Hypothalamus (tissue), 51 donors: Measurements from ENCODE around the gene SPIN1.
A peak's percentile ranks its signal among the peaks of the same experiment; 100 is the strongest.

ENCODE experiments used
- DNase-seq, 51 donors: peaks; one replicate each; lab custom pipeline; 2025; lab: John Stamatoyannopoulos, UW

Gene SPIN1

DNA sequence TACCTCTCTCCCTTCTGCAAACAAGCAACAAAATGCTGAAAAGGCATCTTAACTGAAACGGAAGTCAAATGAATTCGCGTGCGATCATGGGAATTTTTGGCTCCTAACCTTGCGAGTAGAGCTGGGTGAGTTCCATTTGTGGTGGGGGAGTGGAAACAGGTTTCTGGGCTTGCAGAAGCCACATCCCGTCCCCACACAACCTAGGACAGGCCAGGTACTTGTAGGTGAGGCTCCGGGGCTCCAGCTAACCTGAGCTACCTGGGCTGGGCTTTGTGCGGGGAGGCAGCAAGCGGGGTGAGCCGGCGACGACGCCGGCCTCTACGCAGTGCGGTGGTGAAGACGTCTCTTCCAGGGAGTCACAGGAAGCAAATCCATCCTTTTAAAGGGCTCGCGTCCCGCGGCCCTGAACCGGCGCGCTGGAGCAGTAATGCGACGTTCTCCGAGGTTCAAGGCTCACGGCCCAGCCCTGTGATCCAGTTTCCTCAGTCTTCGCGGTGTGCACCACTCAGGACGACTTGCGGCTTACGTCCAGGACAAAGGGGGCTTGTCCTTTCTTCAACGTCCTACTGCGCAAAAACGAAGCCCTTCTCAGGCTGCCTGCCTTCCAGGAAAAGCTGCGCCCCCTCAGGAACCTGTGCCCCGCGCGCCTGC is 567 bp upstream of the SPIN1 start:
- peak in 39 of 51 donors; percentile 7 to 83 (median 39) for DNase-seq

DNA sequence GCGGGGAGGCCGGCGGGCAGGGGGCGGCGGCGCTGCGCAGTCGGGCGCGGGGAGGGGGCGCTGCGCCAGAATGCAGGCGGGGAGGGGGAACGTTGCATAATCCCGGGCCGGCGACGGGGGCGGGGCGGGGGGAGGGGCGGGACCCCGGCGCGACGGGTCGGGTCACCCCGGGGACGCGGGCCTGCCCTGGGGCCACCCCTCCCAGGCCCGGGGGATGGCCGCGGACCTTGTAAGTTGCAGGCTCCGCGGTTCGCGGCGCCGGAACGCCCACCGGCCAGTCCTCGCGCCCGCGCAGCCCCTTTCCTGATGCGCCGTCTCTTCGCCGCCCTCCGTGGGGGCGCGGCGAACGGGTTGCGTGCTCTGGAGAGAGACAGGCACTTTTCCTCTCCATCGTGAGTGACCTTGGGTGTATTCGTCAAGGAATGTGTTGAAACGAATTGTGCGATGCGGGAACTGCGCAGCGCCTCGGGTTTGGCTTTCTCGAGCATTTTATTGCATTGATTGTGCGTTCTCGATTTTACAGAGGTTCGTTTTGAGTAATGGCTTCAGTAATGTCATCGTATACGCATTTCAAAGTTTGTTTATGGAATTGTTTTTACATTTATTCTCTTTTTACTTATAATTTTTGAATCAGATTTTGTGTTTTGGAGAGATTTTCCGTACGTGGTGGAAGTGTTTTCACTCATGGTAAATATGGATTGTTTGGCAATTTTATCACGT is 802 bp downstream of the SPIN1 start:
- DNase-seq, result peak in 43 of 51 donors; percentile 8 to 84 (median 56)

DNA sequence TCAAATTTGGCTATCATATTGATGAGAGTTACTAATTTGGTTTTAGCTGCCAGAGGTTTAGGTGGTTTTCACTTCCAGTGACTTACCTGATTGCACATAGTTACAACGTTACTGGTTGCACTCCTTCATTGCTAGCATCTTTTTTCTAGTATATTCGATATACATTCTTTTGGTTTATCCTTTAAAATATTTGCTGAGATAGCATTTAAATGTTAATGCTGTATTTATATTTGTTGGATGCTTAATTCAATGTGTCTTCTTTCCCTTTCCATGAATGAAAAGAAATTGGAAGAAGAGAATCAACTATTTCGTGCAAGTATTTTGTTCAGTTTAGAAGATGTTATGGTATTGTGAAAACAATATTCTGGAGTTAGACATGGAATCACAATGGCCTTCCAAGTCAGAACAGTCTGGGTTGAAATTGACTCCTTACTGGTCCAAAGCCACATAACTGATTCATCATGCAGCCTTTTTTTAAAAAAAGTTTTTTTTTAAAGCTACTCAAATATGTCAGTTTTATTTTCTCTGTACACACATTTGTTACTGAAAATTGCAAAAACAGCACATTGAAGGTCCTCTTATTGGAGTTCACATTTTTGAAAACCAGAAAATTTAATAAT is 2.2 kb downstream of the SPIN1 start:
- no peak for DNase-seq

DNA sequence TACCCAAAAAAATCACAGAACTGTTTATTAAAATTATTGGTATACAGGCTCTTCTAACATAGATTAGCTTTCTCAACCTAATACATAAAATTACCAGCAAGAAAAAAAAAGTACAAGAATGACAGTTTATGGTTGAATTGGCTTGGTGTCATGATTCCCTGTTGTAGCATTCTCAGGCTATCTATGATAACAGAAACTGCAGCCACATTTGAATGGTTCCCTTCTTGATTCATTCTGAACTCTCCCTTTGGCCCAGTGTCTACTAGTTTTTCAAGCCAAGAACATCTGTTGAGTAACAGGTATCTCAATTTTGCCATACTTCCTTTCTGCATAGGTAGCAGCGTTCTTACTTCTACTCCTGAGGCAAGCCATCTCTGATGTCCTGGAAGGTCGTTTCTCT is 3.0 kb downstream of the SPIN1 start:
- no peak for DNase-seq

DNA sequence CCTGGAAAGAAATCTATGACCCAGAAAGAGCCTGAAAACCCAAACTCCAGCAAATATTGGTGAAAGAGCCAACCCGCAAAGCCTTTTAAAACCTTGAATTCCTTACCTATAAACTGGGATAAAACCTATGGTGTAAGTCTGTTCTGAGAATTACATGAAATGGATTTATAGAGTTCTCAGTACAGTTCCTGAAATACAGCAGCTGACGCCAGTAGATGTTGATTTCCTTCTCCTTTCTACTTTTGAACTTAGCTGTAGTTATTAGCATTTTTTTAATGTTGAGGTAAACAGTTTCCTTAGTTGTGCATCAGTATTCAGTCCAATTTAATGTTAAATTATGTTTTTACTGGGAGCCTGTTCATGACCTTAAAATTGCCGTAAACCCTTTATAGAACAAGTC is 3.7 kb downstream of the SPIN1 start:
- no peak for DNase-seq

DNA sequence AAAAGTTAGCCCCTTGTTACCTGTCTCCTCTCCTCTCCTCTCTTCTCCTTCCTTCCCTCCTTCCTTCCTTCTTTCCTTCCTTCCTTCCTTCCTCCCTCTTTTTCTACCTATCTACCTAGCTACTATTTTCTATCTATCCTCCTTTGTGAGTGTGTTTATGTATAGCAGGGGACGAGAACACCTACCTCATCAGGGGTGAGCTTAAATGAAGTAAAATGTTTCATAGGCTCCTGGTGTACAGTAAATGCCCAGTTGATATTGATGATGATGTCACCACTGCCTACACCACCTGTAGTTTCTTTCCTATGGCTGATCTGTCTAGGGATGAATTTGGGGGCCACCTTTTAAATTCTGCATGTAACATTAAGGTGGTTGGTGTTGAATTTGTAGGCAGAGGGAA is 4.3 kb downstream of the SPIN1 start:
- DNase-seq, result no peak

DNA sequence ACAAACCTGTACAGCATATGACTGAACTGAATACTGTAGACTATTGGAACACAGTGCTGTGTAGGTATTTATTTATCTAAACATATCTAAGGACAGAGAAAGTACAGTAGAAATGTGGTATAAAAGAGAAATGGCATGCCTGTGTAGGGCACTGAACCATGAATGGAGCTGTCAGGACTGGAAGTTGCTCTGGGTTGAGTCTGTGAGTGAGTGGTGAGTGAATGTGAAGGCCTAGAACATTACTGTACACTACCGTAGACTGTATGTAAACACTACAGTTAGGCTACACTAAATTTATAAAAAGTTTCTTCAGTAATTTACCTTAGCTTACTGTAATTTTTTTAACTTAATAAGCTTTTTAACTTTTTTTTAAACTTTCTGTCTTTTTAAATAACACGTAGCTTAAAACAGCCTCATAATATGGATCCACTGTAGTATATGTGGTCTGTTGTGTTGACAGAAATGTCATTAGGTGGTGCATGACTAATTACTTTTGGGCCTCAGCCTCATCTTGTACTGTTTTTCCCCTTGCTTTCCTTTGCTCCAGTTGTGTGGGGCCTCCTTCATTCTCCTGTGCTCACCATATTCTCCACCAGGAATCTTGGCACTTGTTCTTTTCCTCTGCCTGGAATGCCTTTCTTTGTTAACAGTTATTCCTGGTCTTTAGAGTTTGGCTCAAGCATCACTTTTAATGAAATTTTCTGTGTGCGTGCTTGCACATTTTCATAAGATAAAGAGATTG is 8.8 kb downstream of the SPIN1 start:
- DNase-seq, result no peak

DNA sequence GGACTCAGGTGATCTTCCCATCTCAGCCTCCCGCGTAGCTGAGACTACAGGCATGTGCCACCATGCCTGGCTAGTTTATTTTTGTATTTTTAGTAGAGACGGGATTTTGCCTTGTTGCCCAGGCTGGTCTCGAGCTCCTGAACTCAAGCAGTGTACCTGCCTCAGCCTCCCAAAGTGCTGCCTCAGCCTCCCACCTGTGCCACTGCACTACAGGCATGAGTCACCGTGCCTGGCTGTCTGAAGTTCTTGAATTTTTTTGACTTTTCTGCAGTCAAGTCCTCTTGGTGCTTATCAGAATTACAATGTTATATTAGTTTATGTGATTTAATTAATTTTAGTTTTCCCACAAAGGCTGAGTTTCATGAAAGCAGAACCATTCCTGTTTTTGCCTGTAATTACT is 9.8 kb downstream of the SPIN1 start:
- DNase-seq, result peak in 1 of 51 donors; percentile 9

DNA sequence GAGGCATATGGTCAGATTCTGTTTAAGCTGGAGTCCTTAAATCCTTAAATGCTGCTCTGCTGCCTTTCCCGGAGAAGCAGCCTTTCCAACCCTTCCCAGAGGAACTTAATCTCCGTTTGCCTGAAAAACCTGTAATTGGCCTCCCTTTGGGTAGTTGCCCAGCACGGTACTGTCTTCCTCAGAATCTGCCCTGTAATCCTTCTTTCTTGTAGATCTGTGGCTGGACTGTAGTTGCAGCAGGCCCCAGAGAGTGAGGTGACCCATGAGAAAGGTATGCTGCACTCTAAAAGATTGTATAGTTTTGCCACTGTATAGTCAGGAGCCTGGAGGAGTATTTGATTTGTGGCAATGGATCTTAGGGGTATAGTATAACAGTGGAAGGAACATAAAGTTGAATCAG is 11.7 kb downstream of the SPIN1 start:
- DNase-seq, result no peak

DNA sequence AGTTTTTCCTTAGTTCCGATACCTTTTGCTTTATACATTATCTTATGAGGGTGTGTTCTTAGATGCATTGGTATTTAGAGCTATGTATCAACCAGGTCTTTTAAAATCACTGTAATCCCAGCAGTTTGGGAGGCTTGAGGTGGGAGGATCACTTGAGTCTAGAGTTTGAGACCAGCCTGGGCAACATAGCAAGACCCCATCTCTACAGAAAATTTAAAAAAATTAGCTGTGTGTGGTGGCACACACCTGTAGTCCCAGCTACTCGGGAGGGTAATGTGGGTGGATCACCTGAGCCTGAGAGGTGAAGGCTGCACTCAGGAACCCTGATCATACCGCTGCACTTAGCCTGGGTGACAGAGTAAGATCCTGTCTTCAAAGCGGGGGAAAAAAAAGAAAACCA is 15.1 kb downstream of the SPIN1 start:
- no peak for DNase-seq

DNA sequence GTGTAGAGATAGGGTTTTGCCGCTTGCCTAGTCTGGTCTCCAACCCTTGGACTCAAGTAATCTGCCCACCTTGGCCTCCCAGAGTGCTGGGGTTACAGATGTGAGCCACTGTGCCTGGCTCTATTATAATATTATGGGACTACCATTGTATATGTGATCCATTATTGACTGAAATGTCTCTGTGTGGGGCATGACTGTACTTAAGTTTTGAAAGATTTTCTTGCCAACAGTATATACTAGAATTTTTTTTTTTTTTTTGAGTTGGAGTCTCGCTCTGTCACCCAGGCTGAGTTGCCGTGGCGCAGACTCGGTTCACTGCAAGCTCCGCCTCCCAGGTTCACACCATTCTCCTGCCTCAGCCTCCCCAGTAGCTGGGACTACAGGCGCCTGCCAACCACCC is 17.8 kb downstream of the SPIN1 start:
- DNase-seq, result no peak

DNA sequence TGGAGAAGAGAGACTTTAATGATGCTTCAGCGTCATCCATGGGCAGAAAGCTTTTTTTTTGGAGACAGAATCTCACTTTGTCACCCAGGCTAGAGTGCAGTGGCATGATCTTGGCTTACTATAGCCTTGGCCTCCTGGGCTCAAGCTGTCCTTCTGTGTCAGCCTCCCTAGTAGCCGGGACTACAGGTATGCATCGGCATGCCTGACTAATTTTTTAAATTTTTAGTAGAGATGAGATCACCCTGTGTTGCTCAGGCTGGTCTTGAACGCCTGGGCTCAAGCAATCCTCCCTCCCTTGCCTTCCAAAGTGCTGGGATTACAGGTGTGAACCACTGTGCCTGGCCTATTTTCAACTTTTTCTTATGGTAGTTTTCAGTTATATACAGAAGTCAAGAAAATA is 23.2 kb downstream of the SPIN1 start:
- DNase-seq, result no peak

DNA sequence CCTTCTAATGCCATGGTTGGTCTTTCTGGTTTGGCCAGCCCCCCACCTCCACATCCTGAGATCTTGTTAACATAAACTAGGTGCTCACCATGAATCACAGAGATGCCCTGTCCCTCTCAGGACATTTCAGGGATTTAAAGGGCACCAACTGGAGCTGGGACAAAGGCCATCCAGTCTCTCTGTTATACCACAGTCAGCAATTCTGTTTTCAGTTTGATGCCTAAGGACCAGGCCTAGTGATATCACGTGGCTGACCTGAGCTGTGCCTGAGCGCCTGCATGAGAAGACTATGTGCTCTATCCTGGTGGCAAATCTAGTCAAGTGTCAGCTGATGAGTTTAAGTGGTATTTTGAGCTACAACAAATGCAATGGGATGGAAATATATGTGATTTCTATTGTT is 26.1 kb downstream of the SPIN1 start:
- DNase-seq, result no peak

DNA sequence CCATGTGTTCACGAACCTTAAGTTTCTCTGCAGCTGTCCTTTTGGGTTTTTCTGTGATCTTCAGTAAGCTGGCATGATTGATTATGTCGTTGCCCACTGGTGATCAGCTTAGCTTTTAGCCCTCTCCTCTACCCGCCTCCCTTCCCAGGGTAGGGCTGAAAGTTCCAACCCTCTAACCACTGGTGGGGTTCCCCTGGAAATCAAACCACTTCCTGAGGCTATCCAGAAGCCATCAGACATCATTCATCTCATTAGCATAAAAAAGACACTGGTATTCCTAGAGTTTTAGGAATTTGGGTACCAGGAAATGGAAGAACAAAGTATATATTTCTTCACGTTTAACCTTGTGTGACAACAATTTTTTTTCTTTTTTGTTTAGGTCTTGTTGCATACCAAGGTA is 29.8 kb downstream of the SPIN1 start:
- DNase-seq, result no peak

DNA sequence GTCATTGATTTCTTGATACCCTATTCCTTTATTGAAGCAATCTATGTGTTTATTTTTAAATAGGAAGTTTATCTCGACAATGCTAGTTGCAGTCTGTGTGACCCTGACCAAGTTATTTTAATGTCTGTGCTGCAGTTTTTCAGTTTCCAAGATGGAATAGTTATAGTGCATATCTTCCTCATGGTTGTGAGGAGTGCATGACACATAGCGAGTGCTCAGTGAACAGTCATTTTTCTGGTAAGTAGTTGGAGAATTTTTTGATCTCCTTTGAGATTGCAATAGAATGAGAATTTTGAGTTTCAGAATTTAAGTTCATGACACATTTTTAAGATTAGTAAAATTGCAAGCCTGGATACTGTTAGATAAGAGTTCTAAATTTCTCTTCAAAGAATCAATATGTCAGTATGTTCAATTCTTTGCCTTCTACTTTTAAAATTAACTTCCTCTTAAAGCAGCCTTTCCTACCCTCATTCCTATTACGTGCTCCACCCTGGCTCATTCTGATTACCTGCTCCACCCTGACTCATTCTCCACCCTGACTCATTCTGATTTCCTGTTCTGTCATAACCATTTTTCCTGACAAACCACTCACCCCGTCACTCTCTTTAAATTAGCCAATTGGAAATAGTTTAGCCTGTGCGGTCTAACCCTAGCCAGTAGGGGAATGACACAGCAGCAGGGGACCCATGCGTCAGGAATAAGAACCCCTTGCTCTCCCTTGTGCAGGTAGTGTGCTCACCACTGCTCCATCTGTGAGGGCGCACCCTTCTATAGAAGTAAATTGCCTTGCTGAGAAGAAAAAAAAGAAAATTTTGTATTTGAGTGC is 30.7 kb downstream of the SPIN1 start:
- DNase-seq, result no peak

DNA sequence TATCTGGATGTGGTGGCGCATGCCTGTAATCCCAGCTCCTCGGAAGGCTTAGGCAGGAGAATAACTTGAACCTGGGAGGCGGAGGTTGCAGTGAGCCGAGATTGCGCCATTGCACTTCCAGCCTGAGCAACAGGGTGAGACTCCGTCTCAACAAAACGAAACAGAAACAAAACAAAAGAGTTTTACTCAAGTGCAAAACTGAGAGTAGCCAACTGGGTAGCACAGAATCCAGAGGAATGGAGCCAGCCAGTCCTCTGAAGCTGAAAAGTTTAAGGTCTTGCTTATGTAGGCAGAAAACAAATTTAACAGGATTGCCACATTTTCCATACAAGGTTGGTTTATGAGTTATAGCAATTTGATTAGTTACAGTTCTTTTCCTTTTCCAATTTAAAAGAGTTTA is 32.0 kb downstream of the SPIN1 start:
- peak in 2 of 51 donors; percentile 2 to 8 for DNase-seq

DNA sequence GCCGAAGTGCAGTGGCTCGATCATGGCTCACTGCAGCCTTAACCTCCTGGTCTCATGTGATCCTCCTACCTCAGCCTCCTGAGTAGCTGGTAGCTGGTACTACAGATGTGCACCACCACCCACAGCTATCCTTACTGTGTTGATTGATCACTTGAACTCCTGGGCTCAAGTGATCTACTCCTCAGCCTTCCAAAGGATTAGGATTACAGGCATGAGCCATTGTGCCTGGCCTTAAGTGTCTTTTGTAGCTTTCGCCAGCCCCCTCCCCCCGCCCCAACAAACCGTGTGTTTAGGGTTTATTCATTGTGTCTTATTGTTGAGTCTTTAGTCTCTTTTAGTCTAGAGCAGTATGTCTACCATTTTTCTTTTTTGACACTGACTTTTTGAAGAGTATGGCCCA is 33.1 kb downstream of the SPIN1 start:
- no peak for DNase-seq

DNA sequence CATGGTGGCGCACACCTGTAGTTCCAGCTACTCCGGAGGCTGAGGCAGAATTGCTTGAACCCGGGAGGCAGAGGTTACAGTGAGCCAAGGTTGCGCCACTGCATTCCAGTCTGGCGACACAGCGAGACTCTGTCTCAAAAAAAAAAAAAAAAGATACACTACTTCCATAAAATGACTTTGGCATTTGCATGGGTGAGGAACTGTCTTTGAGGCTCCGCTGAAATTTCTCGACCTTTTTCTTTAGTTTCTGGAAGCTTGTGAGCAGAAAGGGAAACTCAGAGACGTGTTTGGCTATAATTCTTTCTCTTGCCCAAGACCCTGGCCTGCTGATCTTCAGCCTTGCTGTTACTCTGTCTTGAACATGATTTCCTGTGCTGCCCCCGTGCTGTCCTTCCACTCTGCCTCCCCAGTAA is 37.3 kb downstream of the SPIN1 start:
- DNase-seq, result no peak

DNA sequence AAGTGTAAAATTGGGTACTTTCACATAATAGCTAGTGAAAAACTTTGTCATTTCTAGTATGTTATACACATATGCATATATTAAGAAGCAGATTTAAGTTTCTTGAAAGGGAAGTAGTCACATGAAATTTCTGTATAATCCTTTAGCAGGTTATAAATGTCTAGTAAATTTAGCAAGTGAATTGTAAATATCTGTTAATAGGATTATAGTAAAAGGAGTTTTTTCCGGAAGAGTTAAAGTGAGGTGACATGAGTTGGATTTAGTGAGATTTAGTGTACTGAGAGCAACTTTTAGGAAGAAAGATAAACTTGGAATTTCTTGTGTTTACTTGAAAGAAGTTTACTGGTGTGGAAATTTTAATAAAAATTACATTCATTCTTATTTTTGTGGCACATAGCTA is 38.4 kb downstream of the SPIN1 start:
- no peak for DNase-seq

DNA sequence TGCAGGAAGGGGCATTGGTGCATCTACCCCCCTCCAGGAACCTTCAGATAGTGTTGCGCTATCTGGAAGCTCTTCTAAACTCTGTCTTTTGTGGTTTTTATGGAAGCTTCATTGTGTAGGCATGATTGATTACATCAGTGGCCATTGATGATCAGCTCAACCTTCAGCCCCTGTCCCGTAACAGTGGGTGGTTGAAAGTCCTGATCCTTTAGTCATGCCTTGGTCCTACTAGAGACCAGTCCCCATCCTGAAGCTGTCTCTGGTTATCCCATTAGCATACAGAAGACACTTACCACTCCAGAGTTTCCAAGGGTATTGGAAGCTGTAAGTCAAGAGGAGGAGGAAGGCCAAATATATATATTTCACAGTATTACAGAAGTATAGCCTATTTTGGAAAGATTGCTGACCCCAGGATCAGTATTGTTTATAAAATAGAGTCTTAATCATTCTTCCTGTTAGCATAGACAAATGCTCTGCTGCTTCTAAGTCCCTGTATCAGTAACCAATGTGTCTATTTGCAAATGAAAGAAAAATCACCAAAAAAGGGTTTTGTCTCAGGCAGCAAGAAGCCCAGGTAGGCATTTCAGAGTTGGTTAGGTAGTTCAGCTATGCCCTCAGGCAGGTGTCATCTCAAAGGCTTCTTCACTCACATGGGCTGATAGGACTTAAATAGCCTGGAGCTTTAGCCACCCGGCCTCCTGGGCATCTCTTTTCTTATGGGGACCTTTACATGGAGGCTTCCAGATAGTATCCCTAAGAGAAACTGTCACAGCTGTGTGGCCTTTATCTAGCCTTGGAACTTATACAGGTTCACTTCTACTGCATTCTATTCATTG is 41.6 kb downstream of the SPIN1 start:
- no peak for DNase-seq
